ENCODE measurements around the gene ERI3.

DNA sequence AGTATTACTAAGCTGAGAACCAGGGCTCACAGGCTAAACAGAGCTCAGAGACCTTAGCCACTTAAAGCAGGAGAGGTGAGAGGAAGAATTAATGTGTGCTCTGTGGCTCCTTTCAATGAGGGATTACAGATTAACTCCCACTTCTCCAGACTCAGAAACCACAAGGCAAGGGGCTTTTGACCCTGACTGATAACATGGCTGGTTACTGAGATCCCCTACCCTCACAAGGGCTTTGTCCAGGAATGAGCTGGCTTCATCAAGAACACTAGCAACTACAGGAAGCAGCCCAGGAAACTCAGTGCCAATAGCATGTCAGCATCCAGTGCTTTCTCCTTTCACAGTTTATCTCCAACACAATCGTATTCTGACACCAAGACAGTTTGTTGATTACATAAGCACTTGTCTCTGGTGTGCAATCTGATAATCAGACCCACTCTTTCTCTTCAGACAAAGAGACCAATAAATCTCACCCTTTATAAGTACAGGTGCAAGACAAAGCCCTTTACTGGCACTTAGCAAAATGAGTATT, 38.8 kb downstream of the ERI3 start:
- no peak for TF ChIP-seq GATA2 (IDR thresholded peaks at IDR 0.05; ENCODE audit: low read depth, low read length)
- no peak for TF ChIP-seq GATA3 (IDR thresholded peaks at IDR 0.05; ENCODE audit: low read depth, low read length)

Data from SH-SY5Y (cell line).